GM19468 (cell line): ENCODE measurements around the gene AUH.
"Not testable (repeated sequence)": the region's sequence is repeated elsewhere in the genome, so short reads cannot be mapped to it uniquely, and the experiment has no call there.

Experiments
- ATAC-seq: cut with Tn5 transposase; IDR thresholded peaks from one replicate; pipeline ENCODE4 v1.9.1; 2021; ENCODE audit warnings: mild to moderate bottlenecking, moderate library complexity, moderate number of reproducible peaks; ENCODE audit not compliant: unreplicated experiment; ENCODE audit errors: extremely low read depth

Gene AUH

DNA sequence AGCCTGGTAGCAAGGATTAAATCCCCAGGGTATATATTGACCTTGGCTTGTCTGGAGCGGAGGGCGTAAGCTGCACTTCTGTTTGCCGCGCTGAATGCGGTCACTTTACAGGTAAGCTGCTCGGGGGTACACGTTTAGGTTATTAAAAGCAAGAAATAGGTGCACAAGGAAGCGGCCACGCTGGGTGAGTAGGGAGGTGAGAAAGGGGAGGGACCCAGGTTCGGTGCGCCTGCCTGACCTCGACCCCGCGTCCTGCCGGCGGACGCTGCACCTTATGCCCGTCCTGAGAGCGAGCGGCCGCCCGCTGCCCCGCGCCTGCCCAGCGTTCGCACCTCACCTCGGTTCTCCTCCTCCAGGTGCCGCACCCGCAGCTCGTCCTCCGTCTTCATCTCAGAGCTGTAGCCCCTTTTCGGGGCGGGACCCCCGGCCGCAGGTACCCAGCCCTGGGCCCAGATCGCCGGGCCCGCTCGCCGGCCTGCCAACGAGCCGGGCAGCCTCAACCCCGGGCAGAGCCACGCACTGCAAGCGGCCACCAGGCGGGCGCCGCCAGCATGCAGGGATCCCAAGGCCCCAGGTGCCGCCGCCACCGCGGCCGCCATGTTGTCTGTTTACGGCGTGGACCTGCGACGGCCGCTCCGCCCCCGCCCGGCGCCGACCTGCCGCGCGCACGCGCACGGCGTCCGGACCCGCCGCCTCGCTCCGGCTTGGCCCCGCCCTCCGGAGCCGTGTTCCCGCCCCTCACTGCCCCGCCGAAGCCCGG lies at the start of gene AUH:
AUH (minus strand) TSS at position 628 of the 760 bp plus-strand sequence; CDS start at position 599, 29 bp downstream.
- peak; percentile 92 for ATAC-seq

DNA sequence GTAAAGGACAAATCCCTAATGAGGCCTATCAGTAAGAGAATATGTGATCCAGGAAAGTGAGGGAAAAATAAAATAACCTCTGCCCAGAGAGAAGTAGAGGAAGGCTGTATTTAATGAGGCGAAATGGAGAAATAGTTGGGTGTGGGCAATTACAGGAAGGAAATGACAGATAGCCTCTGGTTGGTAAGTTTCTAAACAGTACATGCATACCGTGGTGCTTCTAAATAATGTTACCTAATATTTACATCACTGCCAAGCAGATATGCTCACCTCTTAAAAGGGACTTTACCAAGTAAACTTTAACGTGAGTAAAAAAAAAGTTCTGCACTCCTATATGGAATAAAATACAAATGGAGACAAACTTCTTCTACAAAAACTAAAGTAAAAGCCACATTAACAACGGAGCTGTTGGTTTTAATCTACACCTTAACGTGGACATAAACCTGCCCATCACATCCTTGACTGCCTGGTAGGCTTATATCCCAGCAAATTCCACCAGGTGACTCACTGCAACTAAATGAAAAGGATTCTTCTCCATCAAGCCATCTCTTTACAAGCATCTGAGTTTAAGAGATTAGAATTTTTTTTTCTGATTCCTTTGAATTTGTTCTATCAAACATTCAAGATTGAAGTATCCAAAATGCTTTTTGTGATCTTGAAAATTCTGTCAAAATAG lies 49.5 kb upstream of the AUH start:
- no peak for ATAC-seq

DNA sequence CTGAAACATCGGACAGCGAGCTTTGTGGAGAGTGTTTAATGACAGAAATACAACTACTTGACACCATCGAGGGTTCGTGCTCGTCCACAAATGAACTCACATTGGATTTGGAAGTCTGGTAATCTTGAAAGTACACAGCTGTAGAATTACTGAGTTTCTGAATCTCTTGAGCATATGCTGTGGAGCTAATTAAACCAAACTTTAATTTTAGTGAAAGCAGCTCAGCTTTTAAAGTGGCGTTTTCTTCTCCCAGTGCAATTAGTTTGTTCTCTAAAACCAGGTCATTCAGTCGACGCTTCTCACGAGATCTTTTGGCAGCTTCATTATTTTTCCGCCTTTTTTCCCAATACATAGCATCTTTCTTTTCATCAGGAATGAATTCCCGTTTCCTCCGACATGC lies 48.4 kb upstream of the AUH start:
- no peak for ATAC-seq

DNA sequence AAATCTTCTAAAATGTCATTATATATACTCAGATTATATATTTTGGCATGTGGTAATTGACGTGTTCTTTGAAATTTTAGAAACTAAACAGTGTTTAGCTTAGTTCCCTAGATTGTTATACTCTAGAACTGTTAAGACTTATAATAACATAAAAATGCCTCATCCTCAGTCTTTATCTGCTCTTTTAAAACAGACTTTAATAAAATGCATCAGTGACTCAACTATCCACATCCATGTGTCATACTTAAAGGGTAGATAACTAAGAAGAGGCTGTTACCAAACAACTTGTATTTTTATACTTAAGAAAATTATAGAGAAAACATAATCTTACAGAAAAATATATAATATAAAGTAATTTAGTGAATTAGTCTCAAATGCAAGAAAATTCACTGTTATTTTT lies 46.8 kb upstream of the AUH start:
- no peak for ATAC-seq

- no peak for ATAC-seq
Observed at GRCh38 chr9:91407580-91408318, 46.0 kb upstream of the AUH start.

DNA sequence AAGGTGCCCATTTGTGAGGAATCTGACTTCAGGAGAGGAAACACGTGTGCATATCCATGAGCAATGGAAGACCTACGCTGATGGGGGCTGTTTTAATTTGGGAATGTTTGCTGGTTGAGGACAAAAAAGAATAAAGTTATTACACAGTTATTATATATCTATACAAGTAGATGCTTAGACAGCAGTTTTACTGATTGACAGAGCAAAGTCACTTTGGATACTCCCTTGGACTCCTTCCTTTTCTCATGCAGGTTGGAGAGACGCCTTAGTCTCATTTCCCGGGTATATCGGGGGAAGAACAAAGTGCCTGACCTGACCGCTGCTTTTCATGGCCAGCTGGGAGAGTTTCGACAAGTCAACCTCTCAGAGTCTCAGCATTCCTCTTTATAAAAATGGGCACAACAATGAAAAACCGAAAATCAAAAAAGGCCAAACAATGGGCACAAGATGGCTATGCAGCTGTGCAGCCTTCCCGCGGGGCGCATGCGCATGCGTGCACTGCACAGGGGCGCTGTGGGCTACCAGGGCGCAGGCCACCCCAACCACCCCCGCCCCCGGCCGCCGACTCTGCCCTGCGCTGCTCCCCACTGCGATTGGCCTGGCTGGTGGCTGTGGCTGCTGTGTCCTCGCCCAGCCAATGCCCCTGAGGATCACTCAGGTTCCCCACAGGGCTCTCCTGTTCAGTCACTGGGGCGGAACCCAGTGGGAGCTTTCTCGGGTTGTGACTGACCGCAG lies 43.8 kb upstream of the AUH start:
- no peak for ATAC-seq

GRCh38 chr9:91403665-91404543 lies 42.2 kb upstream of the AUH start:
- no peak for ATAC-seq

- no peak for ATAC-seq
Observed at GRCh38 chr9:91398926-91399325, 37.2 kb upstream of the AUH start.

DNA sequence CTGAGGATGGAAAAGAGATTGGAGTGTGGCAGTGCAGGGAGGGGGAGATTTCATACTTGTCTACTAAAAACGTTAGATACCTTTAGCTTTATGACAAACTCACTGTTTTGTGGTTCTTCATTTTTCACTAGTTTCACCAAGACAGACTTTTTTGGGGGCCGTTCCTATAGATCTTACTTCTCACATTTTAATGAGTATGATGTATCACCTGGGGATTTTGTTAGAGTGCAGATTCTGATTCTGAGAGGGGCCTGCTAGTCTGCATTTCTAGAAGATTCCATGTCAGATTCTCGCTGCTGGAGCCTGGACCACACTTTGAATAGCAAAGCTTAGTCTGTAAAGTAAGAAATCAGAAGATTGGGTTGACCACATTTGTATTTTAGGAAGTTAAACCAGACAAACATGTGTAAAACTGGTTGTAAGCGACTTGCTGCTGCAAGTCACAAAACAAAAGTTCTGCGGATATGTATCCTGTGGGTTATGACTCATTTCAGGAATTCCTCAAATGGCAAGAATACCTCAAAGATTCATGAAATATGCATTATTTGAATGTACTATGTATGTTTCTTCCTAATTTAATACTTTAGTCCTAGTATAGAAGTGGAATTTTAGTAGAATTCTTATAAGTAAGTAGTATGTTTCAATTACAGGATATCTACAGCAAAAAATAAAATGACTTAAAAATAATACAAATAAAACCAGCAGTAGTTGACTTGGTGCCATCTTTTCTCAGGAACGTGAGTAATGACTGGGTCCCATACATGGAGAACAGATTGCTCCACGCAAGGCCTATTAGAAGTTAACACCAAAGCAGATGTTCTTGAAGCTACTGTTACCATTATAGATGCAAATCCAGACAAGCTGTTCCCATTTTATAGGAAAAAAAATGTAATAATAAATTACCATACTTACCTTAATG lies 34.1 kb upstream of the AUH start:
- ATAC-seq = no peak

DNA sequence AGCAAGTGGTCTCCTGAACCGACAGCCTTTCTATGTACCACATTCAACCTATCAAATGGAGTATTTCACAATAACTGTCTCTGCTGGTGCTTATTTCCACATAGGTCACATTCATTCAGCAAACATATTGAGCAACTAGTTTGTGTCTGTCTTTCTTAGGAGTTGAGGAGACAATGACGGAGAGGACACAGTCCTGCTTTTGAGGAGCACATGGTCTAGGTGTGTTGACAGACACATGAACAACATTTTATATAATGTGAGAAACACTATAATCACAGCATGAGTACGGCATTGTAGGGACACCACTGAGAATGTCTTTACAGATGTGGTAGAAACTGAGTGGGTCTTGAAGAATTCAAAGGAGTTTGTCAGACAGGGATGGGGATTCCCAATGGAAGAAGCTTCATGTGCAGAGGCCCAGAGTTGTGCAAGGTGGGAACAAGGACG lies 33.4 kb upstream of the AUH start:
- no peak for ATAC-seq

- ATAC-seq = no peak
Observed at GRCh38 chr9:91393826-91394225, 32.1 kb upstream of the AUH start.

- no peak for ATAC-seq
Observed at GRCh38 chr9:91392435-91392834, 30.7 kb upstream of the AUH start.

GRCh38 chr9:91391818-91392217 lies 30.1 kb upstream of the AUH start:
- no peak for ATAC-seq

DNA sequence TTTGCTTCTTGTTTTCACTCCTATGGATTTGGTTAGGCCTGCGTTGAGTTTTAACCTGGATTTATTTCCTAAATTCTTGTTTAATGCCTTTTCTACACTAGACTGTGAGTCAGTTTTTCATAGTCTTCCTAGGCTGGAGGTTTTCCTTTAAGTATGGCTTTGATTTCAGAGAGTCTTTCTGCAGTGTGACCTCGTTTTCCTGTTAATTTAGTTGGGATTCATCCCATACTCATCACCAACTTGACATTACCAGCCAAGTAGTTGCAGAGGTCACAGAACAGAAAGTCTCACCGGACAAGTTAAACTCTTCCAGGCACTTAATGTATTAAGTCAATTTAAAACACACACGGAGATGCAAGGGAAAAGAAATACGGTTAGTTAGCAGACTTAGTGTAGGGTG lies 29.7 kb upstream of the AUH start:
- ATAC-seq = no peak

GRCh38 chr9:91389686-91390085 lies 28.0 kb upstream of the AUH start:
- ATAC-seq = not testable (repeated sequence)

GRCh38 chr9:91386765-91387164 lies 25.0 kb upstream of the AUH start:
- no peak for ATAC-seq

DNA sequence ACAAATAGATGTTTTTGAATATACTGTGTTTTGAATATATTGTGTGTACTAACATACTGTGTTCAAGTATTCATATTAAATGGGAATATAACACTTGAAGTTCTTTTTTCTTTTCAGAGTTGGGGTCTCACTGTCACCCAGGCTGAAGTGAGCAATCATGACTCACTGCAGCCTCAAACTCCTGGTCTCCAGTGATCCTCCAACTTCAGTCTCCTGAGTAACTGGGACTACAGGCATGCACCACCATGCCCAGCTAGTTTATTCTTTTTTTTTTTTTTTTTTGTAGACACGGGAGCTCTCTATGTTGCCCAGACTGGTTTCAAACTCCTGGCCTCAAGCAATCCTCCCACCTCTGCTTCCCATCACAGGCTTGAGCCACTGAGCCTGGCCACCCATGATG lies 23.2 kb upstream of the AUH start:
- no peak for ATAC-seq

DNA sequence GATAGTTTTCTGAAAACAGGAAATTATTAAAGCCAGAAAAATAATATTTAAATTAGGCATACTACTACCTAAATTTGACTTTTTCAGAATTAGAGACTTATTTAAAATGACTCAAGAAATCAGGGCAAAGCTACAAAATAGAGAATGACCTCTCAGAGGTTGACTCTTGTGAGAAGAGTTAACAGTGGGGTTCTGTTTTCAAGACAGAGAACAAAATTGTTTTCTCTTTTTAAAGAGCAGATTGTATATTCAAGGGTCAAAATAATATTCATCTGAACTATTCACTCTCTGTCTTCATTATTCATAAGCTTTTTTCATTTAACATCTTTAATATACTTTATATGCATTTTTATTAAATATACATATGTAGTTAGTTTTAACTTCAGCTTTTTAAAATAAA lies 21.9 kb upstream of the AUH start:
- no peak for ATAC-seq
